ENCODE measurements around the gene TTC7B.
"Not testable (repeated sequence)": the region's sequence is repeated elsewhere in the genome, so short reads cannot be mapped to it uniquely, and the experiment has no call there.

TTC7B gene

DNA sequence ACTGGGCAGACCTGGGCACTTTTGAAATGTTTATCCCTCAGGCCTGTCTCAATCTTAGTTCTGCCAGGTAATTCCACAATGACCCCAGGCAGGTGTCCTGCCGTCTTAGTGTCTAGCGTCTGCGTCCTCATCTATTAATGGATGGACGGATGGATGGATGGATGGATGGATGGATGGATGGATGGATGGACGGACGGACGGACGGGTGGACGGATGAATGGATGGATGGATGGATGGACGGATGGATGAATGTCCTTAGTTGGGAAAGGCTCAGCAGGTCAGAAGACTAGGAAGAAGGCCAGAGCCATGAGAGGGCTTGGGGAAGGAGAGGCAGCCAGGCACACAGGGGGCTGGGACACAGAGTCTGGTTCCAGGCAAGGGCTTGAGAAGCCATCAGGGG is 278.1 kb downstream of the TTC7B start:
- DNase-seq, result no peak

- DNase-seq, result no peak
Observed at GRCh38 chr14:90536511-90537191, 279.6 kb downstream of the TTC7B start.

DNA sequence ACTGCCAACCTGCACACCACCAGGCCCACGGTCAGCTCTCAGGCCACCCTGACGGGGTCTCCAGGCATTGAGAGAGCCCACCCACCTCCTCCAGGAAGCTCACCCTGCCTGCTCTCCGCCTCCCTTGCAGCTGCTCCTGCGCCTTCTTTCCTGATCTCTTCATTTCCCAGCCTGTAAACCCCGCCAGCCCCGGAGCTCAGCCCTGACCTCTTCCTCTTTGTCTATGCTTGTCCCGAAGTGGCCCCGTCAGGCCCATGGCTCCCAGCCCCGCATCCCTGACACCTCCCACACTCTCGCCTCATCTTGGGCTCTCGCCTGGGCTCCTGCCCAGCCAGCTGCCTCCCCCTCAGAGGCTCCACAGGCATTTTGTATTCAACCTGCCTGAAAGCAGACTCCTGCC is 280.1 kb downstream of the TTC7B start:
- no peak for DNase-seq

DNA sequence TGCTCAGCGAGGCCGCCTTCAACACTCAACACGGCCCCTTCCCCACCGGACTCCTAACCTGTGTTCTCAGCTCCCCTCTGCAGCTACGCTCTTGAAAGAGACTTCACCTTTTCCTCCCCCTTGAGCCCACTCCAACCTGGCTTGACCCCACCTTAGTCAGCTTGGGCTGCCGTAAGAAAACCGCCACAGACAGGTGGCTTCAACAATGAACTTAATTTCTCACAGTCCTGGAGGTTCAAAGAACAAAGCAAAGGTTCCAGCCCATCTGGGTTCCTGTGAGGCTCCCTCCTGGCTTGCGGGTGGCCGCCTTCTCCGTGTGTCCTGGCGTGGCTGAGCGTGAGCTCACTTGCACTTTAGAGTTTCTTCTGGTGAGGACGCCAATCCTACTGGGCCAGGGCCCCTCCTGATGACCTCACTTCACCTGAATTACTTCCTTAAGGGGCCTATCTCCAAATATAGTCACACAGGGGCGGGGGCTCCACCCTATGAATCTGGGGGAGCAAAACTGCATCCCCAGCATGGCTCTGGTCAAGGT is 280.6 kb downstream of the TTC7B start:
- DNase-seq, result no peak

- no peak for DNase-seq
Observed at GRCh38 chr14:90534838-90535555, 281.2 kb downstream of the TTC7B start.

DNA sequence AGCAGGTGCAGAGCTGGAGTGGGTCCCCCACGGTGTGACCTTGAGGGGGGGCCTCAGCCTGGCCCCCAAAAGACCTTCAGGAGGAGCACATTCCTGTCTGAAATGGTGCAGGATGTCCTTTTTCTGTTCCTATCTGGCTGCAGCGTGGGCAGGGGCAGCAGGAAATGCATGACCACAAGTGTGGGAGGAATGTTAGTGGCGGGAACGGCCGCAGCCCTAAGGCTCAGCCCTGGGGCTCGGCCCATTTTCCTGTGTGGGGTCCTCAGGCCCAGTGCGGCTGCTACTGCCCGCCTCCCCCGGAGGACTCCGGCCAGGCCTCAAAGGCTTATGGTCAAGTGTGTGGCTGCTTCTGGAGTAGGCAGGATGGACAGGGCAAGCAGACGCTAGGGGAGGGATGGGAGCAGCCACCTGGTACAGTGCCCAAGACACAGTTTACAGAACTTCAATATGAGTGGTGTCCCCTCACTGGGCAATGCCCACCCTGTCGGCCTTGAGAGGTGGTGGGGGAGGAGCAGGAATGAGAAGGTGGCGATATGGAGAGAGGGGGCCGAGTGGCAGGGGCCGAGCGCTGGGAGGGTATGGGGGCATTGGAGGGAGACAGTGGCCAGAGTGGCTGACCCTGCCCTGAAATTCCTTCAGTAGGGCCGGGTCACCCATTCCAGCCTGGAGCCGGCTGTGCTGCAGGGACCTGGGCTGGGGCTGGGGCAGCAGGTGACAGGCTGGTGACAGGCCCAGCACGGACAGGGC is 282.0 kb downstream of the TTC7B start:
- DNase-seq, result no peak

GRCh38 chr14:90533591-90534021 is 282.6 kb downstream of the TTC7B start:
- DNase-seq, result no peak

DNA sequence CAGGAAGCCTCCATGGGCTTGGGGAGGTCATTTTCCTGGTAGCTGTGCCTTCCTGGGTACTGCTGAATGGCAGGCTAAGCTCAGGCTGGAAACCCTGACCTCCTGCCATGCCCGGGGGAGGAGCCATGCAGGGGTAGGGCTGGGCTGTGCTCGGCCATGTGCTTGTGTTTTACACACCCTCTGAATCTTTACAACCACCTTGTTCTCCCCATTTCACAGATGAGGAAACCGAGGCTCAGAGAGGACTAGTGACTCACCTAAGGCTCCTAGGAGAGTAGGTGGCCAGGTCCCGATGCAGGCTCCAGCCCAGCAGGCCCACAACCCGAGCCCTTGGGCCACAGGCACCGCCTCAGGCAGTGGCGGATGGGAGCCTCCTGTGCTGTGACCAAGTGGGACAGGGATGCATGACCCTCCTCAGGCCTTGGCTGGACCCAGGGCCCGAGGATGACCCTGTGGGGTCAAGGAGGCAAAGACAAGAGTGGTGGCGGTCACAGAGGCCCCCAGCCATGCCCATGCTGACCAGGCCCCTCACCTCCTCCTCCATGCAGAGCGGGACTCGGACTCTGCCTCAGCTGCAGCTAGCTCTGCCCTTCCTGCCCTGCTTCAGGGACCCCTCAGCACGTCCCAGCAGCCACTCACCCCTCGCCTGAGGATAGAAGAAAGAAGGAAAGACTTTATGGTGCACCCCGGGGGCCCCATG is 283.3 kb downstream of the TTC7B start:
- DNase-seq, result no peak

DNA sequence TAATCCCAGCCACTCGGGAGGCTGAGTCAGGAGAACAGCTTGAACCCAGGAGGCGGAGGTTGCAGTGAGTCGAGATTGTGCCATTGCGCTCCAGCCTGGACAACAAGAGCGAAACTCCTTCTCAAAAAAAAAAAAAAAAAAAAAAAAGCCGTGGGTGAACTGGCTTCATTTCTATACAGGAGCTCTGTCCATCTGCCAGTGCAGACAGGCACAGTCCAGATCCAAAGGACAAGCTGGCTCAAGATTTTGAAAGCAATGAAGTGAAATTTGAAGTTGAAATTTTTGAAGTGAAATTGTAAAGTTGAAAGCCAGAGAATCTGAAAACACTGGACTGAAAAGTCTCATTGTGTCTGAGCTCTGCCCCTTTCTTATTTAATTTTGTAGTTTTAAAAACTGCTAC is 284.7 kb downstream of the TTC7B start:
- DNase-seq, result no peak

DNA sequence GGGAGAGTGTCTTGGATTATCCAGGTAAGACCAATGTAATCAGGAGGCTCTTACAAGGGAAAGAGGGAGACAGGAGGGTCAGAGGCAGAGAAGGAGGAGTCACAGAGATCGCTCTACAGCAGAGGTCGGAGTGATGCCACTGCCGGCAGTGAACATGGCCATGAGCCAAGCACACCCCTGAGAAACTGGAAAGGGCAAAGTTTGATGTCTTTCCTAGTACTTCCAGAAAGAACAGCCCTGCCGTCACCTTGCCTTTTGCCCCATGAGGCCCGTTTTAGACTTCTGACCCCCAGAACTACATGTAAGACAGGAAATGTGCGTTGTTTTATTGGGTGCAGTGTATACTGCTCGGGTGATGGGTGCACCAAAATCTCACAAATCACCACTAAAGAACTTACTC is 285.7 kb downstream of the TTC7B start:
- DNase-seq, result no peak

DNA sequence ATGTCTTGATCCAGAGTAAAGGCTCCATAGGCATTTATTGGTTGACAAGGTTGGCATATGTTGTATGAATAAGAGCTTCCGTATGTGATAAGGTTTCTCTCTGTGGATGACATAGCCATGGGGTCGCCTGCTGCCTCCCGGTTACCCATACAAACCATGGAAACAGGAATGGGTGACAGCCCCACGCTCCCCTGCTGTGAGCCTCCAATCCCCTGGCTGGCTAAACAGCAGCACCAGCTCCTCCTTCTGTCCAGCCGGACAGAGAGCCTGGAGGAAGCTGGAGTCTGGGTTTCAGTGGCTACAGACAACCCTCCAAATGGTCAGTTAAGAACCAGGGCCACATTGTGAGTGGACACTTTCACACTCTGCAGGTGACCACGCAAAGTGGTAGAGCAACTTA is 288.3 kb downstream of the TTC7B start:
- DNase-seq, result no peak

GRCh38 chr14:90526536-90526935 is 289.7 kb downstream of the TTC7B start:
- not testable (repeated sequence) for DNase-seq

DNA sequence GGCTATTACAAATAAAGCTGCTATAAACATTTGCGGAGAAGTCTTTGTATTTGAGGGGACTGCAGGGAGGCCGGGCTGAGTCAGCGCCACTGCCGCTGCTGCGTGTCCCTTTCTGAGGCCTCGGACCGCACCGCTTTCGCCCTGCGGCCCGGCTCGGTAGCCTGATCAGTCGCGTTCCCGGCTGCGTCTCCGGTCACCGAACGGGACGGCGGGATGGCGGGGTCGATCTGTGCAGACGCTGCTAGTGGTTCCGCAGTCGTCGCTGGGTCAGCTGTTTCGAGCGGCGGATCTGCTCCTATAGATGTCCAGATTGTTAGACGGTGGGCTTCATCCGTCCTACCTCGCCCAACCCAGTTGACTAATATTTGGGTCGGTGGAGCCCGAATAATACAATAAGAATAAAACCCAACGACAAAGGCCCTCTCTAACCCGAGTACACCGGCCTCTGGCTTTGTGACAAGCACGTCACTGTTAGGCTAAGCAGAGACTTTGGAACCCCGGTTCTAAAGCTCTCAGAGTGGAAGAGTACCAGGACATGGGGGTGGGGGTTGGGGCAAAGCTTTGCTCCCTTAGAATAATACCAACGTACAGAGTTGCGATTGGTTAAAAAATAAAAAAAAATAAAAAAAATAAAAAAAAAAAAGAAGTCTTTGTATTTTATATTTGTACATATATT is 290.7 kb downstream of the TTC7B start:
- DNase-seq, result not testable (repeated sequence)

GRCh38 chr14:90523961-90524875 is 292.0 kb downstream of the TTC7B start:
- no peak for DNase-seq

DNA sequence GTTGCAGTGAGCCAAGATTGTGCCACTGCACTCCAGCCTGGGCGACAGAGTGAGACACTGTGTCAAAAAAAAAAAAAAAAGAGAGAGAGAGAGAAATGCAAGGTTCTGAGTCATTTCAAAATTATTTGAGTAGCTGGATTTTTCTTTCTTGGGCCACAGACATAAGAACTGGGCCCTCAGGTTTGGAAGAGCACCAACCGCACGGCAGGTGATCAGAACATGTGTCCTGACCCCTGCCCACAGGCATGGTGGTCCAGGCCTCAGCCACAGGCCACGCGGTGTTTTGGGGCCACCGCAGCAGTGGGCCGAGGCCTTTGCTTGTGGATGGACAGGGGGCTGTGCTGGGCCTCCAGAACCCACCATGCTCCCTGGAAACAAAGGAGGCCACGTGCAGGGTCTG is 292.7 kb downstream of the TTC7B start:
- no peak for DNase-seq

- DNase-seq, result peak; percentile 57
Observed at GRCh38 chr14:90522571-90523191, 293.5 kb downstream of the TTC7B start.

DNA sequence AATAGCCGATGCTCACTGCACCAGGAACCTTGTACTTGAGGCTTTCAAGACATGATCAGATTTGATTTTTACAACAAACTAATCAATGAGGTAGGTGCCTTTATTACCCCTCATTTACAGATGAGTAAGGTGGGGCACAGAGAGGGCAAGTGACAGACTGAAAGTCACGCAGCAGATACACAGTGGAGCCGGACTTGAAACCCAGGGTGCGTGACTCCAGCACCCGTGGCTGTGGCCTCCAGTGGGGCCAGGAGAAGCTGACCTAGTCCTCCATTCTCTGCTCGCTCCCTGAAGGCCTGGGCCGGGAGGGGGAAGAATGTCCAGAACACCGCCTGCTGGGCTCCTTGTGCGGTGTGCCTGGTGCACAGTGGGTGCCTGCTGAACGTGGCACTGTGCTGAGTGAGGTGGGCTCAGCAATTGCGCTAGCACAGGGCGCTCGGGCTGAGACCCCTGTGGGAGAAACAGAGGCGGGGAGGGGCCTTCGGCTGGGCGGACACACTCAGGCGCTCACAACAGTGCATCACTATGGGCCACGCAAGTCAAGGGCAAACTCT is 294.2 kb downstream of the TTC7B start:
- no peak for DNase-seq

GRCh38 chr14:90521084-90521929 is 294.9 kb downstream of the TTC7B start:
- DNase-seq, result no peak

DNA sequence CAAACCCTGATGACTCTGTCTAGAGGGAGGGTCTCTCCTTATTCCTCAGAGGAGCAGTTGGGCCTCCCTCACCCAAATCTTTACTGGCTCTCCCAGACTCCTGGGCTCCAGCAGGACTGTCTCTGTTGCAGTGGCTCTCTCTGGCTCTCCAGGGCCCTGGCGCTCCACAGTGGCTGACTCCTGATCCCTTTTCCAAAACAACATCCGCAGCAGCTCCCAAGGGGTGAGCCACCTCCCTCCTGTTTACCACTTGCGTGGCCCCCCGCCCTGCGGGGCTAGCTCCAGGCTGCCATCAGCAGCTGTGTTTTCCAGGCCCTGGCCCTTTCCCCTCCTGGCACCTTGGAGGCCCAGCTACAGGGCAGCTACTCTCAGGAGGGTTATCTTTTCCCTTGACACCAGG is 295.9 kb downstream of the TTC7B start:
- no peak for DNase-seq

Data from NCI-H1436 treated with DMSO at 0.1 percent for 48 hours (cell line).